ENCODE results near the gene MAPT. TPM values are rescaled to one million over a fixed set of nuclear protein-coding genes. Genes with fewer than 3 reads are reported as not detected.

Gene MAPT
- polyA plus RNA-seq, 1 experiment: 0.27 TPM

DNA sequence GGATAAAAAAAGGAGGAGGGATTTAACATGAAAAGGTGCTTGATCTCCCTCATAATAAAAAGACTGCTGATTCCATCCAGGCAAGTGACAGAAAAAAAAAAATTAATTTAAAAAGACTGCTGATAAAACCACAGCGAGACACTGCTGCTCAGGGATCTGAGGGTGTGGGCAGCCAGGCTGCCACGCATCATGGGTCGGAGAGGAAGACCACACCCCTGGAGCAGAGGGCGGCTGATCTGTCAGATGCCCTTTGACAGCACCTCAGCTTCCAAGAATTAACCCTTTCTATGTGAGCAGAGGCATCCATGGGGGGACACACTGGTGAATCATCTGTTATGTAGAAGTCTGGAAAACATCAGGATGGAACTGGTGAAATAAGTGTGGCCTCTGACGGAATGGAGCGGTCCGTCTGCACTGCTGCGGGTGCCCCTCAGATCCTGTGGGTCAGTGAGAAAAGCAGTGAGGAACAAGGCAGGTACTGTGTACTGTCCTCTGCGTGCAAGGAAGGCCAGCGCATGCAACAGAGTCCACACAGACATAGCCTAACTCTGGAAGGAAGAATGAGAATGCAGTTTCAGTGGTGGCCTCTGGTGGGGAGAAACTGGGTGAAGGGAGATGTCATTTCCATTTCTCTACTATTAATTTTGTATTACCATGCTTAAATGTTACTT lies 19.8 kb downstream of the MAPT start:
- ChIA-PET CTCF (interaction anchor here (1.4 kb wide), 1 partner anchor 35 kb away, joined by 3 read pairs; no protein-coding TSS in a partner anchor), POLR2A (no interaction called here)
- TF ChIP-seq, protein P1, sequence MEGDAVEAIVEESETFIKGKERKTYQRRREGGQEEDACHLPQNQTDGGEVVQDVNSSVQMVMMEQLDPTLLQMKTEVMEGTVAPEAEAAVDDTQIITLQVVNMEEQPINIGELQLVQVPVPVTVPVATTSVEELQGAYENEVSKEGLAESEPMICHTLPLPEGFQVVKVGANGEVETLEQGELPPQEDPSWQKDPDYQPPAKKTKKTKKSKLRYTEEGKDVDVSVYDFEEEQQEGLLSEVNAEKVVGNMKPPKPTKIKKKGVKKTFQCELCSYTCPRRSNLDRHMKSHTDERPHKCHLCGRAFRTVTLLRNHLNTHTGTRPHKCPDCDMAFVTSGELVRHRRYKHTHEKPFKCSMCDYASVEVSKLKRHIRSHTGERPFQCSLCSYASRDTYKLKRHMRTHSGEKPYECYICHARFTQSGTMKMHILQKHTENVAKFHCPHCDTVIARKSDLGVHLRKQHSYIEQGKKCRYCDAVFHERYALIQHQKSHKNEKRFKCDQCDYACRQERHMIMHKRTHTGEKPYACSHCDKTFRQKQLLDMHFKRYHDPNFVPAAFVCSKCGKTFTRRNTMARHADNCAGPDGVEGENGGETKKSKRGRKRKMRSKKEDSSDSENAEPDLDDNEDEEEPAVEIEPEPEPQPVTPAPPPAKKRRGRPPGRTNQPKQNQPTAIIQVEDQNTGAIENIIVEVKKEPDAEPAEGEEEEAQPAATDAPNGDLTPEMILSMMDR (IDR thresholded peaks at IDR 0.05; ENCODE audit: low read depth, low read length): no peak
- DNase-seq (ENCODE audit: low read depth, low spot score): no peak
- no peak overlapping the region for H3K4me3 ChIP-seq (ENCODE audit: low read depth, low read length)
- H3K27me3 ChIP-seq (ENCODE audit: control insufficient read depth, insufficient read depth, low read length): peaks cover 4% of the 10 kb centered on the region
- H3K27ac ChIP-seq (ENCODE audit: low read depth, low read length): no peak overlapping the region
- no peaks in the 10 kb centered on the region for H3K9me3 ChIP-seq (ENCODE audit: control insufficient read depth, insufficient read depth, low read length)

DNA sequence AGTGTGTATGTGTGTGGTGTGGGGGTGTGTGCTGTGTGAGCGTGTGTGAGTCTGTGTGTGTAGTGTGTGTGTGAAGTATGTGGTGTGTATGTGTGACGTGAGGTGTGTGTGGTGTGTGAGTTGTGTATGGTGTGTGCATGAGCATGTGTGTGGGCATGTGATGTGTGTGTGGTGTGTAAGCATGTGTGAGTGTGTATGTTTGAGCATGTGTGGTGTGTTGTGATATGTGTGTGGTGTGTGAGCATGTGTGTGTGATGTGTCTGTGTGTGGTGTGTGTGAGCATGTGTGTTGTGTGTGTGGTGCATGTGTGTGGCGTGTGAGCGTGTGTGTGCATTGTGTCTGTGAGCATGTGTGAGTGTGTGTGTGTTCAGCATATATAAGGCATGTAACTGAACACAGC lies 20.9 kb downstream of the MAPT start:
- POLR2A ChIA-PET: no interaction called here
- Histone ChIP-seq H3K9me3 (ENCODE audit: control insufficient read depth, insufficient read depth, low read length) (no peaks in the 10 kb centered on the region), H3K27ac (ENCODE audit: low read depth, low read length) (no peak overlapping the region), H3K27me3 (ENCODE audit: control insufficient read depth, insufficient read depth, low read length) (peaks cover 4% of the 10 kb centered on the region), H3K4me3 (ENCODE audit: low read depth, low read length) (no peak overlapping the region)
- DNase-seq (ENCODE audit: low read depth, low spot score): no peak
- CTCF ChIA-PET: no interaction called here
- TF ChIP-seq, protein P1 (IDR thresholded peaks at IDR 0.05; ENCODE audit: low read depth, low read length): no peak

DNA sequence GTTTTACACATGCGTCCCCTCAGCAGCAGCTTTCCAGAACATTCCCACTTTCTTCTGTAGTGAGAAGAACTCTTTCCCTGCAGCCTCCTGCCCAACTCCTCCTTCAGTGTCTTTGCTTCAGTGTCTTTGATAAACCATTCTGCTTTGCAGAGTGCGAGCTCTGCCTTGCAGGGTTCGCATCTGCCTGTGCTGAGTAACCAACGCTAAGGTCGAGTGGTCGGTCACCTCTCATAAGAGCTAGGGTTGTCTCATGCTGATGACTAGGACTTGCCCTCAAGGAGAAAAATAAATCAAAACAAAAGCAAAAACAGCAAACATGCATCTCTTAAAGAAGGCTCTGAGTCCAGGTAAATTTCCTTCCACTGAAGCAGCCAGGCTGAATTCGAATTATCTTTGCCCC lies 22.7 kb downstream of the MAPT start:
- ChIA-PET POLR2A (no interaction called here), CTCF (no interaction called here)

DNA sequence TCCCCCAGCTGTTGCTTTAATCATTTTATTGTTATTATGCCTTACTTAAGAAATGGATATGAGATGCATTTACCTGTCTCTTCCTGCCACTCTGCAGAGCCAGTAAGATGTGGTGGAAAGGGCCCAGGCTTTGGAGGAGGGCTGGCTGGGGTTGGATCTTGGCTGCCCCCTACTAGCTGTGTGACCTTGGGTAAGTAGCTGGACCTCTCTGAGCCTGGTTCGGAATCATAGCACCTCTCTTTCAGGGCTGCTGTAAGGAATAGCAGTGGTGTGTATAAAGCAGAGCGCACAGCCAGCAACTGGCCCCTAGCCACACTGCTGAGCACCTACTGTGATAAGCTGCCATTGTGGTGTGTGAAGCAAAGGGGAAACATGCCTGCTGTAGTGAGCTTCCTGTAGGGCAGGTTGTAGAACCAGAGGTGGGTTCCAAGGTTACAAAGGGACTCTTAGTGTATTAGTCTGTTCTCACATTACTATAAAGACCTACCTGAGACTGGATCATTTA lies 23.9 kb downstream of the MAPT start:
- Histone ChIP-seq H3K27me3 (ENCODE audit: control insufficient read depth, insufficient read depth, low read length) (peaks cover 12% of the 10 kb centered on the region), H3K4me3 (ENCODE audit: low read depth, low read length) (no peak overlapping the region), H3K27ac (ENCODE audit: low read depth, low read length) (no peak overlapping the region), H3K9me3 (ENCODE audit: control insufficient read depth, insufficient read depth, low read length) (no peaks in the 10 kb centered on the region)
- no peak for DNase-seq (ENCODE audit: low read depth, low spot score)
- ChIA-PET POLR2A (no interaction called here), CTCF (no interaction called here)
- TF ChIP-seq, protein P1 (IDR thresholded peaks at IDR 0.05; ENCODE audit: low read depth, low read length): no peak

More for the DNA sequence above, 22.7 kb downstream of the MAPT start:
- Histone ChIP-seq H3K4me3 (ENCODE audit: low read depth, low read length) (no peak overlapping the region), H3K9me3 (ENCODE audit: control insufficient read depth, insufficient read depth, low read length) (no peaks in the 10 kb centered on the region), H3K27me3 (ENCODE audit: control insufficient read depth, insufficient read depth, low read length) (peaks cover 10% of the 10 kb centered on the region), H3K27ac (ENCODE audit: low read depth, low read length) (no peak overlapping the region)
- TF ChIP-seq, protein P1 (IDR thresholded peaks at IDR 0.05; ENCODE audit: low read depth, low read length): no peak
- DNase-seq (ENCODE audit: low read depth, low spot score): no peak

DNA sequence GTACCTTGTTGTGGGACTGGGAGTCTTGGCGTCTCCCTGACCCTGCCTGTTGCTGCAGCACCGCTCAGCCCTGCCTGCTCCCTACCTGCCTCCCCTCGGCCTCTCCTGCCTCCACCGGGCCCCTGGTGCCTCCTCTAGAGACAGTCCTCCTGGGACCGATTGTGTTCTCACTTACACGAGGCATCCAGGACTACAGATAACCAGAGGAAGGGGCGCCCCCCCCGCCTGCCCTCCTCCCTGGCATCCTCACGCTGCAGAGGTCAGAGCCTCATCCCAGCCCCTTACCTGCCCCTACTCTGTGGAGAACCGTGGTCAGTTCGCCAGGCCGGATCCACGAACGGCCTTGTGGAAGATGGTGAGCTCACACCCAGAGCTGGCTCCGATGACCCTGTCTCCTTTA lies 24.8 kb downstream of the MAPT start:
- ChIA-PET POLR2A (no interaction called here), CTCF (no interaction called here)
- peaks cover 13% of the 10 kb centered on the region for H3K27me3 ChIP-seq (ENCODE audit: control insufficient read depth, insufficient read depth, low read length)
- TF ChIP-seq, protein P1 (IDR thresholded peaks at IDR 0.05; ENCODE audit: low read depth, low read length): no peak
- DNase-seq (ENCODE audit: low read depth, low spot score): no peak
- H3K9me3 ChIP-seq (ENCODE audit: control insufficient read depth, insufficient read depth, low read length): no peaks in the 10 kb centered on the region
- H3K4me3 ChIP-seq (ENCODE audit: low read depth, low read length): no peak overlapping the region
- no peak overlapping the region for H3K27ac ChIP-seq (ENCODE audit: low read depth, low read length)
